Measurements from ENCODE around the gene RFFL.
"Not testable (repeated sequence)": the region's sequence is repeated elsewhere in the genome, so short reads cannot be mapped to it uniquely, and the experiment has no call there.

Gene RFFL

DNA sequence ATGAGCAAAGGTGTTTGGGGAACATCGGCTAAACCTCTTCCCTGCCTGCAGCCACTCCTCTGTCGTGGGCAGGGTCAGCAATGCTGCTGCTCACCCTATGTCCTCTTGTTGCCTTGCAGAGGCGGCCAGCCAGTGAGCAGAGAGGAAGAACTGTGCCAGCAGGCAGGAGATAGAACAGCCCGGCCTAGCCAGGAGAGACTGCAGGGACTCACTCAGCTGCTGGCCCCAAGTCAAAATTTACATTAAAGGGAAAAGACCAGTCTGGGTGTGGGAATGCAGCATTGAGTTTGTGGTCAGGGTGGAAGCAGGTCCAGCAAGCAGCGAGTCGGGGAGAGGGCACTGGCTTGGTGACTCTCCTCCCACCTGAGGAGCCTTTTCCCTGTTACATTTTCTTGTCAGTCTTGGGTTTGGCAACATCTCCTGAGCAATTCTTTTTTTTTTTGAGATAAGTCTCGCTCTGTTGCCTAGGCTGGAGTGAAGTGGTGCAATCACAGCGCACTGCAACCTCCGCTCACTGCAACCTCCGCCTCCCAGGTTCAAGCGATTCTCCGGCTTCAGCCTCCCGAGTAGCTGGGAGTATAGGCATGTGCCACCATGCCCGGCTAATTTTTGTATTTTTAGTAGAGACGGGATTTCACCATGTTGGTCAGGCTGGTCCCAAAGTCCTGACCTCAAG lies 60.5 kb downstream of the RFFL start:
- DNase-seq: no peak

DNA sequence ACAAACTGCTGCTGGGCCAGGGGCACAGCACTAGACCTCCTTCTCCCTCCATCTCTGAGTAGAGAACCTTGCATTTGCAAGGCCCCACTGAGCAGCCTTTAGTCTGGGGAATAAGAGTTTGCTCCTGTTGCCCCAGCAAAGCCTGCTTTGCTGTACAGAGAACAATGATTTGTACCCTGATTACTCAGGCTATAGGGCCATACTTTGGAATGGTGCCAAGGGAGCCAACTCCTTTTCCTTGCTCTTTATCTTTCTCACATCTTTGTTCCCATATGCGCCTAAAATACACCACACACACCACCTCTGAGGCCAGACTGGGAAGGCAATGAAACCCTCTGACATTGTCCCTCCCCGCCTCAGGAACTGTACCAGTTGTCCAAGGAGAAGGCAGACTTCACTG lies 62.0 kb downstream of the RFFL start:
- no peak for DNase-seq

DNA sequence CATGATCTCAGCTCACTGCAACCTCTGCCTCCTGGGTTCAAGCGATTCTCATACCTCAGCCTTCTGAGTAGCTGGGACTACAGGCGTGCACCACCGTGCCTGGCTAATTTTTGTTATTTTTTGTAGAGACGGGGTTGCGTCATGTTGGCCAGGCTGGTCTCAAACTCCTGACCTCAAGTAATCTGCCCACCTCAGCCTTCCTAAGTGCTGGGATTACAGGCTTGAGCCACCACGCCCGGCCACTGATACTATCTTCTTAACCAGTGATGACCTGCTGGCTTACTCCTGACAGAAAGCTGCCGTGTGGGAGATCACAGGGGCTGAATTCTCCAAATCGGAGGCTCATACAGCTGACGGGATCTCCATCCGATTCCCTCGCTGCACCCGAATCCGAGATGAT lies 62.5 kb downstream of the RFFL start:
- not testable (repeated sequence) for DNase-seq

DNA sequence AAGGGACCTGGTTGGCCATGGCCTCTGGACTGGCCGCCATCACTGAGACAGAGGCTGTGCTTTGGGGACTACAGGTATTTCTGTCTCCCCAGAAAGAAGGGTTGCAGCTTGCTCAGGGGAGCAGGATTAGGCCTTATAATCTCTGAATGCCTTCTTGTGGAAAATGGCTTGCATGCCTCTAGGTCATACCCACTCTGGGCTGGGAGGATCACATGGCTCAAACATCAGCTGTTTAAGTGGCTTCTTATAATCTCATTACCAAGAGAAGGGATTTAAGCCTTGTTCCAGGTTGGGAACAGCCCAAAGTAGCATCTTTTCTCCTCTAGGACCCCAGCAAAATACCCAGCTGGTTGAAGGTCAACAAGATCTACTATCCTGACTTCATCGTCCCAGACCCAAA lies 64.1 kb downstream of the RFFL start:
- no peak for DNase-seq

DNA sequence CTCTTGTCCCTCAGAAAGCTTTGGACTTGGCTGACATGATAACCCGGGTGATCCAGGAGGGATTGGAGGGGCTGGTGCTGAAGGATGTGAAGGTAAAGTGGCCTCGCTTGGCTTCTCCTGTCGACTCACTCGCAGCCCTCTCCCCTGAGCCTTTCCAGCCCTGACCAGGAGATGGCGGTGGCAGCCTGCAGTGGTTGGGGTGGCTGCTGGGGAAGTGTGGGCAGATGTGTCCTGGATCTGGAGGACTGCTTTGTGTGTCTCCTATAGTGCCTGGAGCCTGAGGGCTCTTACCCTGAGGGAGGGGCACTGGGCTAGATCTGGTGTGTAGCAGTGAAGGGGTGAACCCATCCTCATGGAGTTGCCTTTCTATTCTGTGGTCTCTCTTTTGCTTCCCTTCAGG lies 65.3 kb downstream of the RFFL start:
- peak; percentile 71 for DNase-seq

DNA sequence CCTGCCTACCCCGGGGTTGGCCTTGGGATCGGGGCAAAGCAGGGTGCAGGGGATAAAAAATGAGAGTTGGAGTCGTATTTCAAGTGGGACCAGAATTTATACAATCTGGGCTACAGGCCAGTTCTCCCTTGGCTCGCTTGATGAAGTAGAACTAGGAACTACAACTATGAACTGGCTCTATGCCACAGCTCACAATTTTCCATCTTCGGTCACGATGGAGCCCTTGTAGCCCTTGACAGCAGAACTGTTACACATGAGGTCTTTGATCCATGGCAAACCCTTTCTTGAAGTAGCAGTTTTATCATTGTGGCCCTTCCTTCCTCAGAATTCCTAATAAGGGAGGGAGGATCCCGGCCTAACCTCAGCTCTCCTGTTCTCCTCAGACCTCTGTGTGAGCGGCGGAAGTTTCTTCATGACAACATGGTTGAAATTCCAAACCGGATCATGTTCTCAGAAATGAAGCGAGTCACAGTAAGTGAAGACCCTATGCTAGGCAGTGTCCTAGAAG lies 66.1 kb downstream of the RFFL start:
- DNase-seq: no peak

DNA sequence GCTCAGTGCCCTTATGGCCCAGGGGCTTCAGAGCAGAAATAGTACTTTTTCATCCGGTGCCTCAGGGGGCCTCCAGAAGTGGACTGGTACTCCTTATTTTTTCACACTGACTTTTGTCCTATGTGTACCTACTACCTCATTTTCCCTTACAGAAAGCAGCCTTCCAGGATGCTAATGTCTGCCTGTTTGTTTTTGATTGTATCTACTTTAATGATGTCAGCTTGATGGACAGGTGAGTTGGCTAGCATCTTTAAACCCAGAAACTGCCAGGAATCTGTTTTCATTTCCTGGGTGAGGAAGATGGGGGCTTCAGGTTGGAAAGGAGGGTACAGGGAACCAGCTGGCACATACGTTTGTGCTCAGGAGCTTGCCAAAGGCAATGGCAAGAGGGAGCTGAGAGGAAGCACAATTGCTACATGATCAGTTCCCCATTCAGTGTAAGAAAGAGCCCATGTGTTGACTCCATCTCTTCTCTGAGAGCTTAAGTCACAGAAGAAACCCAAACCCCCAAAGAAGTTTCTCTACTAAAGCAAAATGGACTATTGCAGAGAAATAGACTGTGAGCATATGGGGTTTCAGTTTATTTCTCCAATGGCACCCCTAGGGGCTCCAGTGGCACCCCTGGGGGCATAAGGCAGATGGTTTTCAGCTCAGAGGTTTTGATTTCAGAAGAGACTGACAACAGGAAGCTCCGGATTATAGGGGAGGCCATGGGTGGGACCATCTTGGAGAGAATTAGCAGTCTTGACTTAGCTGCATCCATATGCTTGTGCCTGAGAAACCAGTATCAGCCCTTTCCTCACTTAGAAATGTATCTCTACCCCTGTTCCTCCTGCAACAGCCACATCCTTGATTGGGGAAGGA lies 66.9 kb downstream of the RFFL start:
- DNase-seq: no peak

DNA sequence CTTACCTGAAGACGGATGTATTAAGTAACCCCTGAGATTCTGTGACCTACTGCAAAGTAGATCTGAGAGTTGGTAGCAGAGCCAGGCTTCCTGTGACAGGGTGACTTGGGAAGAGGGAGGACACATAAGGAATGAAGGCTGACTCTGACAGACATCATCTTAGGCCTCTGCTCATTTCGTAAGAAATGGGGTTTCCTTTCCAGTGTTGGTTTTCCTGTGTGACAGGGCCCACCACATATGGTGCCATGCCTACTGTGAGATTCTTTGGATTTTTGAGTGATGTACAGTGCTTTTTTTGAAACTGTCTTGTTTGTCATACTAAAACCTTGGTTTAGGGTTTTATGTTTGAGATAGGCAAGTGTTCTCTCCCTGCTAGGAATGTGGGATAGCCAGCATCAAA lies 70.5 kb downstream of the RFFL start:
- DNase-seq: no peak

DNA sequence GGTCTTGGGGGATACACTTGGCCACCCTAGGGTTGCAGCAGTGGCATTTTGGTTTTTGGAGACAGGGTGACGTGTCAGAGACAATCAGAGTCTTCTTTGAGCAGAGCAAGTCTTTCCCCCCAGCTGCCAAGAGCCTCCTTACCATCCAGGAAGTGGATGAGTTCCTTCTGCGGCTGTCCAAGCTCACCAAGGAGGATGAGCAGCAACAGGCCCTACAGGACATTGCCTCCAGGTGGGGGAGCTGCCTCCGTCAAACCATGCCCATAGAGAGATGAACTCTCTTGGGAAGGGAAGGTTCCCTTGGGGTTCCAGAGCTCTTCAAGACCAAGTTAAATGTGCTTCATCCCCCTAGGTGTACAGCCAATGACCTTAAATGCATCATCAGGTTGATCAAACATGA lies 71.9 kb downstream of the RFFL start:
- no peak for DNase-seq

DNA sequence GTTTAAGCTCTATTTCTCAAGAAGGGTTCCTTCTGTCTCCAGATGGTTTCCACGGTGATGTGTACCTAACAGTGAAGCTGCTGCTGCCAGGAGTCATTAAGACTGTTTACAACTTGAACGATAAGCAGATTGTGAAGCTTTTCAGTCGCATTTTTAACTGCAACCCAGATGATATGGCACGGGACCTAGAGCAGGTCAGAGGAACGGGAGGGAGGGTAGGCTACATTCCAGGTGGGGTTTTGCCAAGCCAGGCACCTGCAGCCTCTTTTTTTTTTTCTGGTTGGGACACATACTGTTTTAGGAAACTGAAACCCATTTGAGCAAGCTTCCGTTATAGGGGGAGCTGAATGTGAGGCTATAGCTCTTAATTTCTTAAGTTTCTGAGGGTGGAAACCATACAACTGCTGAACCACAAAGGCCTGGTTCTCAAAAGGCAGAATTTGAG lies 72.6 kb downstream of the RFFL start:
- no peak for DNase-seq

DNA sequence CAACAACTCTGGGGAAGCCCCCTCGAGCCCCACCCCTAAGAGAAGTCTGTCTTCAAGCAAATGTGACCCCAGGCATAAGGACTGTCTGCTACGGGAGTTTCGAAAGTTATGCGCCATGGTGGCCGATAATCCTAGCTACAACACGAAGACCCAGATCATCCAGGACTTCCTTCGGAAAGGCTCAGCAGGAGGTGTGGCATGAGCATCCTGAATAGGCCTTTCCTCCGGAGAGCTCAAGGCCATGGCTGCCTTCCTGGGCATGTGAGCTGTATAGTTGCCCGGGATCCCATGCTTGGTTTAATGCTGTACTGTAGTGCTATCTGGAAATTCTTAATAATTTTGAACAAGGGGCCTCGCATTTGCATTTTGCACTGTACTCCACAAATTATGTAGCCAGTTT lies 74.0 kb downstream of the RFFL start:
- no peak for DNase-seq

DNA sequence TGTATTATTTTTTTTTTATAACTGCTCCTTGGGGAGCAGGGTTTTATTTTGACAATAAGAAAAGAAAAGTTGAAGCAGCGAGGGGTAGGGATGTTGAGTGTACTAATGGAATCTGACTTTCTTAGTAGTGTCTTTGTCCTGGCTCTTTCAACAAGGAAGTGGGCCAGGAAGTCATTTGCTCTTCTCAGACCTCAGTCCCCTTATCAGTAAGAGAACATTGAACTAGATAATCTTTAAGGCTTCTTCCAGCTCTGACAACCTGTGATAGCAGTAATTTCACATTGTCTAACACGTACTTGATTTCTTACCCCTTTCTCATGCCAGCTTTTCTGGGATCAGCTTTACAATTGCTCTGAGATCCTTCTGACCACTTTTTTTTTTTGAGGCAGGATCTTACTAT lies 74.9 kb downstream of the RFFL start:
- DNase-seq: no peak

DNA sequence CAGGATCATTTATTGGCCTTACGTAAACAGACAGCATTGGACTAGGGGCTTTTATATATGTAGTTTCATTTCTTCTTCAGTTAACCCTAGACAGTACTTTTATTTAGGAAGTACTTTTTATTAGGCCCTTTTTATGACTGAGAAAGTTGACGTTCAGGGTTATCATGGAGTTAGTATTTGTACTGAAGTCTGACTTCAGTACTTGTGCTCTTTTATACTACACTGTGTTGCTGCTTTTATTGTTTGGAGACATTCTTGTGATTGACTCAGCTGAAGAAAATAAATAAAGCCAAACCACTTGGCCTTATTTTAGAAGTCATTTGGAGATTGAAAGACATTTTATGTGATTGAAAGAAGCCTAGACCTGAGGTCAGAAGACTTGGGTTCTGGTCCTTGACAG lies 76.3 kb downstream of the RFFL start:
- no peak for DNase-seq

DNA sequence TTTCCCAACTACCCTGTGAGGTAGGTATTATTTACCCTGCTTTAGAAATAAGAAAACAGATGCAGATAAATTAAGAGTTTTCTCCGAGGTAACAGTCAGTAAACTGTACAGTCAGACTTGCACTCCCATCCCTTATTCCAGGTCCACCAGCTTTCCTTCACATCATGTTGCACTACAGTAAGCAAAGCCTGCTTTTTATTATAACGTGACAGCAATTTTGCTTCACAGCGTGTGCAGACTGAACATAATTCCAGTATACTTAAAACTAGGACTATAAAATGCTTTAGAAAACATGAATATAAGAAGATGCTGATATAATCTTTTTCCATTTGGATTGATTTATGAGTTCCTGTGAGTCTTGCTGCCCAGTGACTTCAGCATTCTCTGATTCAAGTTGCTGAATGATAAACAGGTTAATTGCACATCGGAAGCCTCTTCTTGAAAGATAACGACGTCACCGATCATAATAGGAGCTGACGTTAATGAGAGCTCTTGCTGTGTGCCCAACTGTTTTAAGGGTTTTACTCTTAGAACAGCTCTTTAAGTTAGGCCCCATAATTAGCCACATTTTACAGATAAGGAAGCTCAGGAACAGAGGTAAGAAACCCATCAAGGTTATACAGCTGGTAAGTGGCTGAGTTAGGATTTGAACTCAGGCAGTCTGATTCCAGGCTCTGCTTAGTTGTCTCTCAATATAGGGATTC lies 81.8 kb downstream of the RFFL start:
- DNase-seq: no peak

DNA sequence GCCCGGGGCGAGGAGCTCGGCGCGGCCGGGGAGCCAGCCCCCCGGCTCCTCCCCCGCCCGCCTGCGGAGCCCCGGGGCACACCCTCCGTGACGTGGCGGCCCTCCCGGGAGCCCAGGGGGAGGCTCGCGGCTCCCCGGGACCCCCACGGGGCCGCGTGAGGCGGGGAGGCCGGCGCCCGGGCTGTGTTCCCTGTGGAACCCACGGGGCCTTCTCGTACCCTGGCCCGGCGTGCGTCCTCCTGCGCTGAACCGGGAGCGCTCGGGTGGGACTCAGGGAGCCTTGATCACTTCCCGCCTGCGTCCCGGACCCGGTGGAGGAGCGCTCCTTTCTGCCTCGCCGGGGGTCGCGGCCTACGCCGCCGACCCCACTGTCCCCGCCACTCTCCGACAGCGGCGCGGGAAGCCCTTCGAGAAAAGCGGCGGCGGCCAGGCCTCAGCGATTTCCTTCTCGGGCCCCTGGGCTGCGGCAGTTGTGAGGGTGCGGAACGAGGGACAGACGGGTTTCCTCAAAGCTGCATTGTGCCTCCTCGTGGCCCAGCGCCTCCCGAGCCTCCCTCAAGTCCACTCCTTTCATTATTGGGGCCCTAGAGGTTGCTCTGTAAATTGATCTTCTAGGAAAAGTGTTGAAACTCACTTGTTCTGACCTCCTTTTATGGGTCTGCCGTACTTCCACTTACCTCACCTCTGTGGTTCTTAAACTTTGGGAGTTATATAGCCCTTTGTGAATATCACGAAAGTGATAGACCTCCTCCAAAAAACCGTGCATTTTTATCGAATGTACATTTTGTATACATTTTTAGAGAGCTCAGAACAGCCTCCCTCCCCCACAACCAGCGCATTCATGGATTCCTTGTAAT lies 82.6 kb downstream of the RFFL start:
- peak; percentile 68 for DNase-seq

DNA sequence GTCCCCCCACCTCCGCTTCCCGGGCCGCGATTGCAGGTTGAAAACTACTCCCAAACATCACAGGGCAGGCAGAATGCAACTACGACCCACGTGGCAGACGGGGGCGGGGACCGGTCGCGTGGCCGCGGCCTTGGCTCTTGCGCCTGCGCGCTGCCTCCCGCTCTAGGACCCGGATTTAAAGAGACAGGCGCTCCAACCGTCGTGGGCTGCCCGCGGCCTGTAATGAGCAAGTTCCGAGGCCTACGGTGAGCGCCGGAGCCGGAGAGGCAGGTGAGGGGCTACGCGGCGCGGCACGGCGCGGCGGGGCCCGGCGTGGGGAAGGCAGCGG lies 83.2 kb downstream of the RFFL start, which contains the start of gene LIG3:
LIG3 (plus strand) TSS at position 160 of the 328 bp plus-strand sequence. CDS start 2,494 bp downstream, outside the sequence.
- peak; percentile 92 for DNase-seq

DNA sequence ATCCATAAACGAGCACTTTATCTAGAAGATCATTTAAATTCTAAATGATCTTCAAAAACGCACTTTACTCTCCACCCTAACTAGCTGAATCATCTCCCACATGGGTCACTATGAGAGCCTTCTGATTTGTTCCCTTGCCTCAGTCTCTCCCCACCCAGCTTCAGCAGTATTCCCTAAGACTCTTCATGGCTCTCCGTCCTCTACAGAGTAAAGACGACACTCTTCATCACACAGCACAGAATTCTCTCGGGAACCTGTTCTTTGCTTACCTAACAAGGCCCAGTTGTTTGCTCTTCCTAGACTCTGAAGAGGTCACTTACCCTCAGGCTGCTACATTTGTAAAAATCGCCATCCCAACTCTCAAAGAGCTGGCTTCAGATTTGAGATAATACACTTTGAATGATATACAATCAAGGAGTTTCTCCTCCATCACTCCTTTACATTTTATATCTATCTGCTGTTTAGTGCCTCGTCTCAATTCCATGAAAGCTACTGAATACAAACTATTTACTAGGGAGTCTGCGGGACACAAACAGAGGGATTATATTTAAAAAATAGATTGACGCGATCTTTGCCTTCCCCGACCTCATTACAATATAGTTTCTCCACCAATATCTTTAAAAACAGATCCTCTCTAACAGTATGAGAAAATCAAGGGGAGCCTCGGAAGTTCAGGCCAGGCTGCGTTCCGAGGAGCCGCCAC lies 83.7 kb downstream of the RFFL start:
- DNase-seq: no peak

DNA sequence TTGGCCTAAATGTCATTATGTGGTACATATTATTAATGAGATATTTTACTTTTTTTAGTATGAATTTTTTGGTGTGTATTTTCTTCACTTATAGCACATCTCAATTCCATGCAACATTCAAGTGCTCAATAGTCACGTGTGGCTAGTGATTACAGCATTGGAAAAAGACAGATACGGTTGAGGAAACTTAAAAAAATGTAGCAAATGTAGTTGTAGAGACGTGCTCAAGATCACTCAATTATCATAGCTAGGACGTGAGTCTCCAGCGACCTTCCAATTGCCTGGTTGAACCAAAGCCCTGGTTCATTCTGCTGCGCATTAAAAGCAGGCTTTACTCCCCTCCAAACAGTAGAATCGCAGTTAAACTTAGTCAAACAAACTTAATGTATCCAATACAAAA lies 84.4 kb downstream of the RFFL start:
- no peak for DNase-seq

DNA sequence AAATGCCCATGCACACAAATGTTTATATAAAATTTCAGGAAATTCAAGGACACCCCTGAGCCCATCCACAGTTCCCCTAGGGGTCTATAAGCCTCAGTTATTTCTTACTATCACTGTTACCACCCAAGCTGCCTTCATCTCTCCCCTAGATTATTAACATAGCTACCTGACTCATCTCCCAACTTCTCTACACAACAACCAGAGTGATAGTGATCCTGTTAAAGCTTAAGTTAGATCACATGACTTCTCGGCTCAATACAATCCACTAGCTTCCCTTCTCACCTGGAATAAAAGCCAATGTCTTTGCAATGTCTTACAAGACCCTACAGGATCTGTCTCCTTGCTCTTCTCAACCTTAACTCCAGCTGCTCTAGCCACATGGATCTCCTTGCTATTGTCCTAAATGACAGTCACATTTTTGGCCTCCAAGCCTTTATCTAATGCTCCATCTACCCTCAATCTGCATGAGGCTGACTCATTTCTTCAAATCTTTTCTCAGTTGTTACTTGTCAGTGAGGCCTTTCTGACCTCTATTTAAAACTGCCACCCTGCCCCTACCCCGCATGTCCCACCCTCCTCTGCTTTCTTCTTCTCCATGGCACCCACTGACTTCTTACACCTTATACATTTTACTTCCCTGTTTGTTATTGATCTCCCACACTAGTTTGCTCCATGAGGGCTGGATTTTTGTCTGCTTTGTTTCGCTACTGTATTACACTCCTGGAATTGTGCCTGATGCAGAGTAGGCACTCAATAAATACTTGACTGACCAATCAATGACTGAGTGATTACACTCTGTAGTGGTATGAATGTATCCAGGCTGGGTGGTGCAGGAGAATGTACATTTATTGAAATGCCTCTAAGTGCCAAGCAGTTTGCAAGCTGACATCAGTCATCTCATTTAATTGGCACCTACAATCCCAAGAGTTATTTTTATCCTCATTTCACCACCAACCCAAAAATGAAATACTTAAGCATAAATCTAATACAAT lies 88.4 kb downstream of the RFFL start:
- DNase-seq: no peak

DNA sequence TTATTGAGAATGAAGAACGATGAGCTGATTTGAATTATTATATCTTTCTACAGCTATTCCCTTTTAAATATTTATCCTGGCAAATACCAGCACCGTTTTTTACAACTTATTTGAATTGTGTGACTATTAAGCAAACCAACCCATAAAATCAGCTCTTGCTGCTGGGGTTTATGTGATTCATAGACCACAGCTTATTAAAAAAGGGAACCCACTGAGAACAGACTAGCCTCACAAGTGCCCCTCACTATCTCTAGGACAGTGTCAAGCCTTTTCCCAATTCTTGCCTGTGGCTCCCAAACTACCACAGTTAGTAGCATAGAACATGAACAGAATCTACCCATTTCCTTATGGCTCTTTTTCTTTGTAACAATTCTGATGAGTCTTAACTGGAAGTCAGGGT lies 89.3 kb downstream of the RFFL start:
- DNase-seq: no peak
